B cell (primary cell): ENCODE measurements around the gene PACSIN2.

Source experiments
- CTCF ChIP-seq: fragments of 200-600 bp; IDR thresholded peaks from one replicate; pipeline ENCODE4 v1.8.0; 2022; ENCODE audit warnings: antibody characterized with exemption, mild to moderate bottlenecking
- EZH2 ChIP-seq: IDR thresholded peaks from 2 replicates; pipeline ENCODE4 v1.6.1; 2012; ENCODE audit warnings: borderline replicate concordance, low read depth, mild to moderate bottlenecking, moderate library complexity, low read length; ENCODE audit not compliant: insufficient read depth, poor library complexity, severe bottlenecking

GRCh38 chr22:42967005-42967404 is 47.9 kb downstream of the PACSIN2 start:
- TF ChIP-seq CTCF, result no peak
- TF ChIP-seq EZH2, result no peak
